MM.1S (cell line): ENCODE data around the gene TAL2.

Source experiments
- DNase-seq: peaks from one replicate; pipeline ENCODE4 v3.0.0-alpha.2; 2015
- H2AFZ ChIP-seq: fragments of 300-600 bp; sonication (generic); 2 replicates; pipeline ENCODE4 v1.6.0; 2016; ENCODE audit warnings: antibody characterized with exemption, low read length
- H3F3A ChIP-seq: fragments of 300-600 bp; sonication (generic); 2 replicates; pipeline ENCODE4 v1.6.1; 2016; ENCODE audit warnings: mild to moderate bottlenecking, antibody characterized with exemption, low read length, moderate library complexity, mixed read lengths; ENCODE audit not compliant: insufficient read depth
- H3K27ac ChIP-seq: fragments of 300-600 bp; sonication (generic); 2 replicates; pipeline ENCODE4 v1.5.1; 2016; ENCODE audit warnings: mild to moderate bottlenecking, low read length
- H3K27me3 ChIP-seq: fragments of 300-600 bp; sonication (generic); replicated peaks from 2 replicates; pipeline ENCODE4 v1.6.0; 2016; ENCODE audit warnings: low read length; ENCODE audit not compliant: insufficient read depth
- H3K36me3 ChIP-seq: fragments of 300-600 bp; sonication (generic); replicated peaks from 2 replicates; pipeline ENCODE4 v1.6.1; 2016; ENCODE audit warnings: mild to moderate bottlenecking, low read length, mixed read lengths; ENCODE audit not compliant: insufficient read depth
- H3K4me1 ChIP-seq: fragments of 300-600 bp; sonication (generic); 2 replicates; pipeline ENCODE4 v1.6.1; 2016; ENCODE audit warnings: low read length, mixed read lengths
- H3K4me2 ChIP-seq: fragments of 300-600 bp; sonication (generic); 2 replicates; pipeline ENCODE4 v1.6.0; 2016; ENCODE audit warnings: low read depth, low read length
- H3K4me3 ChIP-seq: fragments of 300-600 bp; sonication (generic); 2 replicates; pipeline ENCODE4 v1.5.1; 2016; ENCODE audit warnings: low read length, mixed read lengths
- H3K79me2 ChIP-seq: fragments of 300-600 bp; sonication (generic); 2 replicates; pipeline ENCODE4 v1.6.1; 2016; ENCODE audit warnings: mixed run types, low read length, mixed read lengths
- H3K9ac ChIP-seq: fragments of 300-600 bp; sonication (generic); 2 replicates; pipeline ENCODE4 v1.6.1; 2016; ENCODE audit warnings: low read length, mixed read lengths
- H3K9me2 ChIP-seq: fragments of 300-600 bp; sonication (generic); replicated peaks from 2 replicates; pipeline ENCODE4 v1.6.1; 2016; ENCODE audit warnings: mild to moderate bottlenecking, low read length, mixed read lengths; ENCODE audit not compliant: insufficient read depth
- H3K9me3 ChIP-seq: fragments of 300-600 bp; sonication (generic); replicated peaks from 2 replicates; pipeline ENCODE4 v1.6.1; 2016; ENCODE audit warnings: mild to moderate bottlenecking, low read length, mixed read lengths; ENCODE audit not compliant: insufficient read depth
- H4K20me1 ChIP-seq: fragments of 300-600 bp; sonication (generic); 2 replicates; pipeline ENCODE4 v1.6.1; 2016; ENCODE audit warnings: mild to moderate bottlenecking, low read length, moderate library complexity, mixed read lengths; ENCODE audit not compliant: insufficient read depth
- EZH2 ChIP-seq: fragments of 300-600 bp; sonication (generic); optimal IDR thresholded peaks from 2 replicates; pipeline ENCODE3; 2017; ENCODE audit warnings: low read depth, mild to moderate bottlenecking, antibody characterized with exemption, low read length, mixed read lengths
- EZH2phosphoT487 ChIP-seq: fragments of 300-600 bp; sonication (generic); IDR thresholded peaks from 2 replicates; pipeline ENCODE4 v1.6.1; 2018; ENCODE audit warnings: antibody characterized with exemption, low read length
- TF ChIP-seq, protein P1 (sequence below): fragments of 300-600 bp; sonication (generic); IDR thresholded peaks from 2 replicates; pipeline ENCODE4 v1.5.1; 2016; ENCODE audit warnings: antibody characterized with exemption, low read length, mixed read lengths

TAL2 gene

GRCh38 chr9:105670775-105671174 lies 8.5 kb downstream of the TAL2 start:
- Histone ChIP-seq H3K4me3 (no peak overlapping the region), H3K4me2 (no peak overlapping the region), H3K9ac (no peak overlapping the region), H3K79me2 (no peaks in the 10 kb centered on the region), H3K27me3 (no peaks in the 10 kb centered on the region), H3K9me3 (no peaks in the 10 kb centered on the region), H3K36me3 (no peaks in the 10 kb centered on the region), H3K27ac (no peak overlapping the region), H3K4me1 (0 out of 2 replicates have a peak, but pooled peaks cover 4% of the 10 kb centered on the region), H3K9me2 (no peaks in the 10 kb centered on the region), H2AFZ (no peak overlapping the region), H4K20me1 (no peaks in the 10 kb centered on the region), H3F3A (no peaks in the 10 kb centered on the region)
- DNase-seq: no peak
- TF ChIP-seq, protein P1, sequence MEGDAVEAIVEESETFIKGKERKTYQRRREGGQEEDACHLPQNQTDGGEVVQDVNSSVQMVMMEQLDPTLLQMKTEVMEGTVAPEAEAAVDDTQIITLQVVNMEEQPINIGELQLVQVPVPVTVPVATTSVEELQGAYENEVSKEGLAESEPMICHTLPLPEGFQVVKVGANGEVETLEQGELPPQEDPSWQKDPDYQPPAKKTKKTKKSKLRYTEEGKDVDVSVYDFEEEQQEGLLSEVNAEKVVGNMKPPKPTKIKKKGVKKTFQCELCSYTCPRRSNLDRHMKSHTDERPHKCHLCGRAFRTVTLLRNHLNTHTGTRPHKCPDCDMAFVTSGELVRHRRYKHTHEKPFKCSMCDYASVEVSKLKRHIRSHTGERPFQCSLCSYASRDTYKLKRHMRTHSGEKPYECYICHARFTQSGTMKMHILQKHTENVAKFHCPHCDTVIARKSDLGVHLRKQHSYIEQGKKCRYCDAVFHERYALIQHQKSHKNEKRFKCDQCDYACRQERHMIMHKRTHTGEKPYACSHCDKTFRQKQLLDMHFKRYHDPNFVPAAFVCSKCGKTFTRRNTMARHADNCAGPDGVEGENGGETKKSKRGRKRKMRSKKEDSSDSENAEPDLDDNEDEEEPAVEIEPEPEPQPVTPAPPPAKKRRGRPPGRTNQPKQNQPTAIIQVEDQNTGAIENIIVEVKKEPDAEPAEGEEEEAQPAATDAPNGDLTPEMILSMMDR: no peak
- TF ChIP-seq EZH2phosphoT487 (no peak), EZH2 (no peak)

GRCh38 chr9:105672711-105673234 lies 10.5 kb downstream of the TAL2 start:
- Histone ChIP-seq H3F3A (no peaks in the 10 kb centered on the region), H3K79me2 (no peaks in the 10 kb centered on the region), H3K36me3 (no peaks in the 10 kb centered on the region), H3K4me3 (no peak overlapping the region), H2AFZ (no peak overlapping the region), H3K9me2 (no peaks in the 10 kb centered on the region), H3K27me3 (no peaks in the 10 kb centered on the region), H3K4me2 (no peak overlapping the region), H3K9me3 (no peaks in the 10 kb centered on the region), H3K27ac (no peak overlapping the region), H3K4me1 (0 out of 2 replicates have a peak, but pooled peaks cover 4% of the 10 kb centered on the region), H4K20me1 (no peaks in the 10 kb centered on the region), H3K9ac (no peak overlapping the region)
- no peak for DNase-seq
- TF ChIP-seq EZH2phosphoT487 (no peak), EZH2 (no peak)
- TF ChIP-seq, protein P1: no peak

DNA sequence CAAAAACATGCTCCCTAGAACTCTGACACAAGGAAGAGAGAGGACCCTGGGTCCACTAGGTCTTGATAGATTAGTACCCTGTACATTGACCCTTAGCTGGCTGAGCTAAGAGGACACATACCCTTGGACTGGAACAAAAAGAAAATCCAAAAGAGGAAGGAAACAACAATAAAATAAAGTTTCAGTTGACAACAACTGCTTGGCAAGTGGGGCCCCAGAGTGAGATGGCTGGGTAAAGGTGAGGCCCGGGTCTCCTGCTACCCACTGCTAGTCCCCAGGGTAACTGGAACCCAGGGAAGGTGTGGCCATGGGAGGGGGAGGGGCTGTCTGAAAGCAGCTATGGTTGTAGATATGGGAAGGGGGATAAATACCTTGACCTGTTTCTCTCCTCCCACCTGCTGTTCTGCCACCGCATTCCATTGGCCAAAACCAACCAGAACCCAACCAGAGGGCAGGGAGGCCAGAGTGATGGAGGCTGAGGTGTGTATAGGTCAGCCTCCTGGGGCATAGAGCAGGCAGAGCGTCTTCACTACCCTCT lies 11.7 kb downstream of the TAL2 start:
- TF ChIP-seq, protein P1: no peak
- TF ChIP-seq EZH2phosphoT487 (no peak), EZH2 (no peak)
- H3K4me3 ChIP-seq: no peak overlapping the region
- no peak for DNase-seq
- H2AFZ ChIP-seq: no peak overlapping the region
- H3K9me2 ChIP-seq: no peaks in the 10 kb centered on the region
- no peak overlapping the region for H3K4me2 ChIP-seq
- H3K9ac ChIP-seq: no peak overlapping the region
- no peaks in the 10 kb centered on the region for H4K20me1 ChIP-seq
- H3F3A ChIP-seq: no peaks in the 10 kb centered on the region
- H3K9me3 ChIP-seq: no peaks in the 10 kb centered on the region
- H3K4me1 ChIP-seq: 0 out of 2 replicates have a peak, but pooled peaks cover 4% of the 10 kb centered on the region
- H3K36me3 ChIP-seq: no peaks in the 10 kb centered on the region
- H3K27ac ChIP-seq: no peak overlapping the region
- H3K27me3 ChIP-seq: no peaks in the 10 kb centered on the region
- H3K79me2 ChIP-seq: no peaks in the 10 kb centered on the region
